ENCODE measurements around the gene PRR5L.

- no peak for TF ChIP-seq GATA2 (IDR thresholded peaks at IDR 0.05; ENCODE audit: low read depth, low read length)
- TF ChIP-seq GATA3 (IDR thresholded peaks at IDR 0.05; ENCODE audit: low read depth, low read length) = no peak
Measured at GRCh38 chr11:36349351-36350136, 53.5 kb downstream of the PRR5L start.
